HG02973 (cell line): Measurements from ENCODE around the gene RFTN1.

Experiments
- ATAC-seq: cut with Tn5 transposase; IDR thresholded peaks from one replicate; pipeline ENCODE4 v1.9.1; 2021; ENCODE audit warnings: moderate library complexity; ENCODE audit not compliant: unreplicated experiment

RFTN1 gene

GRCh38 chr3:16509721-16510619 is 3.5 kb downstream of the RFTN1 start:
- peak; percentile 21 for ATAC-seq

- no peak for ATAC-seq
These were observed 4.9 kb downstream of the RFTN1 start for GRCh38 chr3:16508591-16508995.

- ATAC-seq = no peak
These were observed 5.3 kb downstream of the RFTN1 start for GRCh38 chr3:16508243-16508578.

DNA sequence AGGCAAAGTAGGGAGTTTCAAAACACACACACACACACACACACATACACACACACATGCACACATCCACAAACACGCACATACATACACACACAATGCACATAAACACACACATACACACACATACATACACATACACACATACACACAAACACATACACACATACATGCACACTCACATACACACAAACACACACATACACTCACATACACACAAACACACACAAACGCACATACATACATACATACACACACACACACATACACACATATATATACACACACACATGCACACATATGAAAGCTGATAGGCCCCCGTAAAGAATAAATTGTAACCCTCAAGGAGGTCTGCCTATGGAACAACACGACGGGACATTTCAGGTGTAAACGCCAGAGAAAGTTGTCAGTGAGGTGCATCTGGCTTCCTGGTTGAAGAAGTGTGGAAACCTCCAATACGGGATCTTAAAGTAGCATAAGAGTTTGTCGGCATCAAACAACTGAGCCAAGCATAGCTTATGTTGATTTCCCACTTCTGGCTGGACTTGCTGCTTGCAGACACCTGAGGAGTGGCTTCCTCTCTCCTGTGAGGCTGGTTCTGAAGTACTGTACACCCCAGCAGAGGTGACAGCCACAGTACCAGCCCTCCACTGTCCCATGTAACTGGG is 5.8 kb downstream of the RFTN1 start:
- ATAC-seq = no peak

GRCh38 chr3:16506884-16507577 is 6.5 kb downstream of the RFTN1 start:
- no peak for ATAC-seq

DNA sequence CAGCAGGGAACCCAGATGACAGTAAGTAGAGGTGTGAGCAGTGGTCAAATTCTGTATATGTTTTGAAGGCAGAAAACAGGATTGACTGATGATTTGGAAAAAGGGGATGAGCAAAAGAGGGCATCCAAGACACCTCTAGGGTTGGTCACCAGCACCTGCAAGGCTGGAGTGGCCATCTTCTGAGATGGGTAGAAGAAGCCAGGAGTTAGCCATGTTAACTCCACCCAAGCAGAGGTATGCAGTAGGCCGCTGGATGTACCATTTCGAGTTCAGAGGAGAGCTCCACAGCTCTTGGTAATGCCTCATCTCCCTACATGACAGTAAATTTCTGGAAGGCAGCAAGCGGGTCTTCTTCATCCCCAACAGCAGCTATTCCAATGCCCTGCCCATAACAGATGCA is 7.0 kb downstream of the RFTN1 start:
- ATAC-seq = no peak

- no peak for ATAC-seq
These were observed 8.8 kb downstream of the RFTN1 start for GRCh38 chr3:16504692-16505091.

GRCh38 chr3:16504242-16504641 is 9.3 kb downstream of the RFTN1 start:
- ATAC-seq = peak; percentile 81

DNA sequence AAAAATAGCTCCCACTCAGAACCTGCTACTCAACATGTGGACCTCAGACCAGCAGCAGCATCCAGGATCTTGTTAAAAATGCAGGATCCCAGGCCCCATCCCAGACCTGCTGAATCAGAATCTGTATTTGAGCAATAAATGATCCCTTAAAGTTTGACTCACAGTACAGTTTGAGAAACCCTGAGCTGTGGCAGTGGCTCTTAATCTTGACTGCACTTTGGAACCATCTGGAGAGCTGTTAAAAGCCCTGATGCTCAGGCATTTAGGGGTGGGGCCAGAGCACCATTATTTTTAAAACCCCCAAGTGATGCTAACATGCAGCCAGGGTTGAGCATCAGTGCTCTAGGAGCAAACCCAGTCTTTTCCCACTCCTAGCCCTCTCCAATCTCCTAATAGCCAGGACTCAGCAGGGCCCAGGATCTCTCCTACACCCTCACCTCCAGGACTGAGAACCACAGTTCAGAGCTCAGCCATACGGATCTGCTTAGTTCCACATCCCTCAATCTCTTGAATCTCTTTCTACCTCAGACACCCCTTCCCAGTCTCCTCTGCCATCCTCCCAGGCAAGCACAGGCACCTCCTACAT is 10.2 kb downstream of the RFTN1 start:
- no peak for ATAC-seq

DNA sequence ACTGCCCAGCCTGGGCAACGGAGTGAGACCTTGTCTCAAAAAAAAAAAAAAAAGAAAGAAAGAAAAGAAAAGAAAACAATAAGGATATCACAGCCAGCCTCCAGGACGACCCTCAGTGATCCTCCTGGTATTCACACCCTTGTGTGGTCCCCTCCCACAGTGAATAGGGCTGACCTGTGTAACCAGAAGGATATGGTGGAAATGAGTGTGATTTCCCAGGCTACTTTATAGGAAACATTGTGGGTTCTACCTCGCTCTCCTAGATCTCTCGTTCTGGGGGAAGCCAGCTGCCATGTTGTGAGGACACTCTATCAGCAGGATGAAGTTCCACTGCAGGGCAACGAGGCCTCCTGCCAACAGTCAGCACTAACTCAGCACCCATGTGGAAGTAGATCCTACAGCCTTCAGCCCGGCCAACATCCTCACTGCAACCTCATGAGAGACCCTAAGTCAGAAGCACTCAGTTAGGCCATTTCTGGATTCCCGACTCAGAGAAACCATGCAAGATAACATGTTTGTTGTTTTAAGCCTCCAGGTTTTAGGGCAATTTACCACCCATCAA is 11.1 kb downstream of the RFTN1 start:
- no peak for ATAC-seq

- no peak for ATAC-seq
These were observed 12.1 kb downstream of the RFTN1 start for GRCh38 chr3:16501376-16501775.

GRCh38 chr3:16500911-16501310 is 12.6 kb downstream of the RFTN1 start:
- no peak for ATAC-seq

DNA sequence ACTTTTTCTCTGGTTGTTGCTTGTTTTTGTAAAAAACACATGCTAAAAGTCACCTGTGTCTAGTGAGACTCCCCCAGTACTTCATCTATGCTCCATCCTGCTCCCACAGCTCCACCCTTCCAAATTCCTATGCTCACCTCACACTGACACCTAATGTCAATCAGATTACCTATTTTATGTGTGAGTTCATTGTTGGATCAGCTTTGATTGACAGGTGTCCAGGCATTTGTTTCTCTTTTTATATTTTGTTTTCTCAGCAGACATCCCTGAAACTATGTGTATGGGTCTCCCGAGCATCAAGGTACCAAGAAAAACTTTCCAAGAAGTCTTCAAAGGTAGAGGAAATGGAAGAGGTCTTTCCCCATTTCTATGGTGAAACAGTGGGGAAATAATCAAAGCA is 13.4 kb downstream of the RFTN1 start:
- ATAC-seq = no peak

DNA sequence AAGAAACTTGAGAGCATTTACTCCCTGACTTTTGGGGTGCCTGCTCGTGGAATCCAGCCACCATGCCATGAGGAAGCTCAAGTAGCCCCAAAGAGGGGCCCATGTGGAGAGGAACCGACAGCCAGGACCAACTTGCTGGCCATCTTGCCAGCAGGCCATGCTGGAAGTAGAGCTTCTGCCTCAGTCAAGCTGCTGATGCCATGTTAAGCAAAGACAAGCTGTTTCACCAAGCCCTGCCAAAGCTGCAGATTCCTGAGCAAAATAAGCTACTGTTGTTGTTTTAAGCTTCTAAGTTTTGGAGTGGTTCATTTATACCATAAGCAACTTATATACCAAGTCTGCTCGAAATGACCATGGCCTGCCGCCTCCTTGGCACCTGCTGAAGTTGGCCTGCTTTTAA is 14.1 kb downstream of the RFTN1 start:
- ATAC-seq = no peak

DNA sequence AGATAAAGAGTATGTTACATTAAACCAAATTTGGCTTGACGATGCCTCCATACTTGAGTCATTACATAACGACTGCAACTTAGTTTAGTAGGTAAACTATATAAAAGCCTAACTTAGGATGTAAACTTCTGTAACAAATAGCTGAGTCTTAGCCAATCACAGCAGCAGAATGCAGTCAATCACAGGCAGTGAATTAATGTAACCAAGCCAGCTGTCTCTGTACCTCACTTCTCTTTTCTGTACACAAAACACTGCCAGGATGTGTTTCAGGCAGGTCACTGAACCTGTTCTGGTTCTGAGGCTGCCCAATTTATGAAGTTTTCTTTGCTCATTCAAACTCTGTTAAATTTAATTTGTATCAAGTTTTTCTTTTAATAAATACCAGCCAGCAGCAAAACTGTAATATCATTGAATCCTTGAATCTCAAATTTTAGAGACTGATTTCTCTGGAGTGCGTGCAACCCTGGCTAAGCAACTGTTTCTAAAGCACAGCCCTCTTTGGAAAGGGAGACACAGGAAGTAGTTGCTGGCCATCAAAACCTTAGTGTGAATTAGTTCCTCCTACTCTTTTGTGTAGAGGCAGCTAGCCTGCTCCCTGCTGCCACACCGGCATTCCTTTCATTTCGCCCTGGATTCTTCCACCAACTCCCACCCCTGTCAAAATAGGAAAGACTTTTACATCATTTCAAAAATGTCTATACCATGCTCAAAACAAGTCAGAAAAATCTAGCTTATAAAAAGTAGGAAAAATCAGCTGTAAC is 15.2 kb downstream of the RFTN1 start:
- ATAC-seq = no peak

DNA sequence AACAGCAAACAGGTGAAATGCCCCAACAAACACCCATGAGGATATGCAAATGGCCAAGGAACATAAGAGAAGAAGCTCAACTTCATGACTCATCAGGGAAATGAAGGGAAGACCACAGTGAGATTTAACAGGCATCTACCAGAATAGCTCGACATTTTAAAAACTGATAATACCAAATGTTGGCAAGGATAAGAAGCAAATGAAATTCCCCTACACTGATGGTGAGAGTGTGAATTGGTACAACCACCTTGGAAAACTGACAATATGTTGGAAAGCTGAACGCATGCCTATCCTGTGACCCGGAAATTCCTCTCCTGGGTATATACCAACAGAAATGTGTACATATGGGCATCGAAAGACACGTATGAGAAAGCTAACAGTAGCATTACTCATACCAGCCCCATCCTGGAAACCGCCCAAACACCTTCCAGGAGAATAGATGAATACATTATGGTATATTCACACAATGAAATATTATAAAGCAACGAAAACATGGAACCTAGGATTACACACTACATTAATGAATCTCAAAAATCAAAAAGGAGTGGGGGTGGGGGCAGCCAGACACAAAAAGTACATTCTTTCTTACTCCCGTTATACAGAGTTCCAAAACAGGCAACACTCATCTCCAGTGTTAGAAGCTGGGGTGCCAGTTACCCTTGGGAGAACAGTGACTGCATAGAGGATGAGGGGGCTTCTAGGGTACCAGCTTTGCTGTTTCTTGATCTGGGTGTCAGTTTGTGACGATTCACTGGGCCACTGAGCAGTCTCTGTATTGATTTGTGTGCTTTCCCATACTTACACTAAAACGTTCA is 16.9 kb downstream of the RFTN1 start:
- ATAC-seq = peak; percentile 57

GRCh38 chr3:16496008-16496407 is 17.5 kb downstream of the RFTN1 start:
- no peak for ATAC-seq

DNA sequence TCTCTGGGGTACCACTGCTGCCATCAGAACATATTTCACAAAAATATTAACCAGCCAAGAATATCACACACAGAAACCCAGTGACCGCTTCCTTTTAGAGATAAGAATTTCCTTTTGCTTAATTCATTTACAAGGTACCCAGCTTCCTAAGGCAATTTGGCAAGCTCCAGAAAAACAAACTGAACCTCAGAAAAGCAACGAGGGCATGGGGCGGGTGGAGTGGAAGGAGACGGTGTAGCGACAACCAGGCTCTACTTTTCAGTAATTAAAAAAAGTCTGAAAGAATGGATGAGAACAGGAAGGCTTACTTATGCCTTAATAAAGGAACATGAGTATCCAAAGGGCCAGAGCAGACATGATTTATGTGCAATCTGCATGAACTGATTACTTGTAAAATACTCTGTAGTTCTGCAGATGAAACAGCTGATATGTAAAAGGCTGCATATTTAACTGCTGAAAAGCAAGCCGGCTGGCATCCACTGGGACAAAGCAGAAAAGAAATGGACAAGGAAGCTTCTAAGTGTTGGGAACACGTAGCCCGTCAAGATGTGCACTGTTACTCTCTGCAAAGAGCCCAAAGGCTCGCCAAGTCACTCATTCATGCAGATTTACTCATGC is 18.6 kb downstream of the RFTN1 start:
- ATAC-seq = no peak

DNA sequence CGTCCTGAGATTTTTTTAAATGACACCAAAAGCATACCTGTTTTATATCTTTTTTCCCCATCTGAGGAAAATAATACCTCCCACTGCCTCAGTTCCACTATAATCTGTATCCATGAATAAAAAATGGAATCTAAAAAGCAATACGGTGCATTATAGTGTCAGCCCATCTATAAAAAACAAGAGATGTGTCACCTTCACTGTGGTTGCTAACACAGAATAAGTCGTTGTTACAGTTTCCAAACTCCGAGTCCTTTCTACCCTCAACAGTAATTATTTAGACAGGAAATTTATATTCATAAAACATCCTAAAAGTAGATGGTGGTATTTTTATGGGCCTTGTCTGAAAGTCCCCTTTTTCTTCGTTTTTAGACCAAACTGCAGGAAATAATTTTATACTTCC is 19.4 kb downstream of the RFTN1 start:
- no peak for ATAC-seq
